Astrocyte (in vitro differentiated cells and primary cell): ENCODE results near the gene EOLA1. TPM values are rescaled to one million over a fixed set of nuclear protein-coding genes. Genes with fewer than 3 reads are reported as not detected.
"Not testable (repeated sequence)": the region's sequence is repeated elsewhere in the genome, so short reads cannot be mapped to it uniquely, and the experiment has no call there.

Experiments used
- DNase-seq: peaks from one replicate; pipeline ENCODE4 v3.0.0-alpha.2; 2010; ENCODE audit warnings: low read depth
- FAIRE-seq: peaks from 2 replicates; lab custom pipeline; 2011; peaks lifted over from hg19 to GRCh38; lab: Jason Lieb, UNC
- H2AFZ ChIP-seq: 2 replicates; pipeline ENCODE4 v1.6.0; 2012; ENCODE audit warnings: low read depth, low read length, inconsistent platforms
- H3K27ac ChIP-seq: 2 replicates; pipeline ENCODE4 v1.5.1; 2011; ENCODE audit warnings: low read depth, low read length, inconsistent platforms
- H3K27me3 ChIP-seq: 2 replicates; pipeline ENCODE4 v1.6.0; 2011; ENCODE audit warnings: low read length, inconsistent platforms; ENCODE audit not compliant: insufficient read depth
- H3K36me3 ChIP-seq: 2 replicates; pipeline ENCODE4 v1.5.1; 2011; ENCODE audit warnings: low read length, inconsistent platforms; ENCODE audit not compliant: insufficient read depth
- H3K4me1 ChIP-seq: 2 replicates; pipeline ENCODE4 v1.5.1; 2011; ENCODE audit warnings: low read length, inconsistent platforms; ENCODE audit not compliant: insufficient read depth
- H3K4me2 ChIP-seq: 2 replicates; pipeline ENCODE4 v1.6.0; 2012; ENCODE audit warnings: low read length, inconsistent platforms
- H3K4me3 ChIP-seq: 2 replicates; pipeline ENCODE4 v1.5.1; 2011; ENCODE audit warnings: low read depth, mild to moderate bottlenecking, low read length, inconsistent platforms; ENCODE audit not compliant: insufficient read depth
- H3K79me2 ChIP-seq: 2 replicates; pipeline ENCODE4 v1.6.0; 2012; ENCODE audit warnings: mild to moderate bottlenecking, low read length, inconsistent platforms; ENCODE audit not compliant: insufficient read depth
- H3K9ac ChIP-seq: 2 replicates; pipeline ENCODE4 v1.6.0; 2012; ENCODE audit warnings: mild to moderate bottlenecking, low read length, inconsistent platforms
- H3K9me3 ChIP-seq: 2 replicates; pipeline ENCODE4 v1.5.1; 2012; ENCODE audit warnings: low read depth, mild to moderate bottlenecking, low read length, inconsistent platforms; ENCODE audit not compliant: insufficient read depth
- H4K20me1 ChIP-seq: 2 replicates; pipeline ENCODE4 v1.6.0; 2012; ENCODE audit warnings: low read length, inconsistent platforms; ENCODE audit not compliant: insufficient read depth
- H3K27ac Mint-ChIP-seq: one replicate; pipeline ENCODE4 v1.8.0; 2021; ENCODE audit warnings: mild to moderate bottlenecking, mixed read lengths; ENCODE audit not compliant: unreplicated experiment
- H3K27me3 Mint-ChIP-seq: one replicate; pipeline ENCODE4 v1.8.0; 2021; ENCODE audit warnings: low read depth, mixed read lengths; ENCODE audit not compliant: unreplicated experiment
- H3K36me3 Mint-ChIP-seq: one replicate; pipeline ENCODE4 v1.8.0; 2021; ENCODE audit warnings: low read depth, mixed read lengths; ENCODE audit not compliant: unreplicated experiment
- H3K4me1 Mint-ChIP-seq: one replicate; pipeline ENCODE4 v1.8.0; 2021; ENCODE audit warnings: low read depth, mixed read lengths; ENCODE audit not compliant: unreplicated experiment
- H3K4me3 Mint-ChIP-seq: one replicate; pipeline ENCODE4 v1.8.0; 2021; ENCODE audit warnings: mild to moderate bottlenecking, moderate library complexity, mixed read lengths; ENCODE audit not compliant: unreplicated experiment
- H3K9me3 Mint-ChIP-seq: one replicate; pipeline ENCODE4 v1.8.0; 2021; ENCODE audit warnings: mild to moderate bottlenecking, mixed read lengths; ENCODE audit not compliant: unreplicated experiment
- total RNA-seq: library from RNA; stranded (reverse); gene quantifications from 2 replicates; pipeline ENCODE4 v1.2.1, GENCODE V29; 2021

The EOLA1 gene
- total RNA-seq, 1 donor from 2014 or later: 13.6 TPM

GRCh38 chrX:149547782-149548181 is 7.0 kb downstream of the EOLA1 start:
- not testable (repeated sequence) for DNase-seq, H3K4me2 ChIP-seq, H3K27me3 Mint-ChIP-seq, H4K20me1 ChIP-seq, H3K9me3 Mint-ChIP-seq, H3K4me3 Mint-ChIP-seq, H3K4me1 ChIP-seq, H3K36me3 ChIP-seq, H2AFZ ChIP-seq, H3K36me3 Mint-ChIP-seq, H3K79me2 ChIP-seq, H3K4me3 ChIP-seq, FAIRE-seq, H3K9me3 ChIP-seq, H3K27ac ChIP-seq, H3K27me3 ChIP-seq, H3K27ac Mint-ChIP-seq, H3K4me1 Mint-ChIP-seq, H3K9ac ChIP-seq

GRCh38 chrX:149549701-149550100 is 8.9 kb downstream of the EOLA1 start, which contains the start of gene HSFX3:
HSFX3 (minus strand) TSS chrX:149549924; CDS start chrX:149549852, 72 bp downstream.
- H3K36me3 ChIP-seq, H3K9me3 Mint-ChIP-seq, H3K27ac ChIP-seq, H3K4me3 ChIP-seq, DNase-seq, H4K20me1 ChIP-seq, H3K4me1 Mint-ChIP-seq, H3K4me2 ChIP-seq, H3K4me1 ChIP-seq, H3K36me3 Mint-ChIP-seq, H3K27me3 Mint-ChIP-seq, H3K27me3 ChIP-seq, H3K79me2 ChIP-seq, H3K9me3 ChIP-seq, FAIRE-seq, H3K9ac ChIP-seq, H3K27ac Mint-ChIP-seq, H3K4me3 Mint-ChIP-seq, H2AFZ ChIP-seq: not testable (repeated sequence)

GRCh38 chrX:149550454-149550853 is 9.6 kb downstream of the EOLA1 start:
- not testable (repeated sequence) for H3K4me3 ChIP-seq, H3K9me3 ChIP-seq, H3K9ac ChIP-seq, H3K9me3 Mint-ChIP-seq, FAIRE-seq, H3K4me1 Mint-ChIP-seq, H2AFZ ChIP-seq, H3K27ac Mint-ChIP-seq, H3K4me1 ChIP-seq, H3K27me3 ChIP-seq, H3K36me3 Mint-ChIP-seq, DNase-seq, H3K4me3 Mint-ChIP-seq, H4K20me1 ChIP-seq, H3K27ac ChIP-seq, H3K36me3 ChIP-seq, H3K4me2 ChIP-seq, H3K79me2 ChIP-seq, H3K27me3 Mint-ChIP-seq

- not testable (repeated sequence) for H3K4me1 ChIP-seq, H3K9me3 ChIP-seq, H3K36me3 Mint-ChIP-seq, H2AFZ ChIP-seq, H3K4me3 ChIP-seq, H3K27me3 ChIP-seq, H3K27me3 Mint-ChIP-seq, H3K27ac ChIP-seq, H3K4me2 ChIP-seq, DNase-seq, H3K27ac Mint-ChIP-seq, H3K36me3 ChIP-seq, H3K4me3 Mint-ChIP-seq, H4K20me1 ChIP-seq, H3K4me1 Mint-ChIP-seq, H3K9ac ChIP-seq, H3K79me2 ChIP-seq, H3K9me3 Mint-ChIP-seq
- FAIRE-seq: peak; percentile 99
These were observed 10.6 kb downstream of the EOLA1 start for GRCh38 chrX:149551245-149551938.

GRCh38 chrX:149551939-149552248 is 11.1 kb downstream of the EOLA1 start:
- not testable (repeated sequence) for H3K79me2 ChIP-seq, H3K27me3 Mint-ChIP-seq, H3K4me3 ChIP-seq, H3K27me3 ChIP-seq, H2AFZ ChIP-seq, H3K27ac ChIP-seq, H3K9me3 ChIP-seq, H3K36me3 ChIP-seq, FAIRE-seq, H3K4me3 Mint-ChIP-seq, DNase-seq, H3K4me1 ChIP-seq, H3K9me3 Mint-ChIP-seq, H3K4me1 Mint-ChIP-seq, H3K4me2 ChIP-seq, H3K9ac ChIP-seq, H3K36me3 Mint-ChIP-seq, H4K20me1 ChIP-seq, H3K27ac Mint-ChIP-seq

- H3K4me1 ChIP-seq, H3K79me2 ChIP-seq, H4K20me1 ChIP-seq, H3K4me3 Mint-ChIP-seq, H2AFZ ChIP-seq, H3K36me3 Mint-ChIP-seq, DNase-seq, H3K27me3 Mint-ChIP-seq, H3K4me3 ChIP-seq, H3K9ac ChIP-seq, H3K27me3 ChIP-seq, H3K9me3 ChIP-seq, H3K27ac Mint-ChIP-seq, H3K4me2 ChIP-seq, H3K36me3 ChIP-seq, H3K4me1 Mint-ChIP-seq, H3K27ac ChIP-seq, H3K9me3 Mint-ChIP-seq: not testable (repeated sequence)
- FAIRE-seq: peak; percentile 45
These were observed 14.4 kb downstream of the EOLA1 start for GRCh38 chrX:149555251-149555650.
